Stimulated activated naive B cell treated with anti-CD40 and anti-IgM and Interleukin-4, amounts not matched to agents 10 μg/mL and 1 μg/mL and 100 μg/mL, for 72 hours (primary cell): Measurements from ENCODE around the gene NOMO2.
"Not testable (repeated sequence)": the region's sequence is repeated elsewhere in the genome, so short reads cannot be mapped to it uniquely, and the experiment has no call there.

ENCODE experiments used
- ATAC-seq, 2 donors: fragments of 150-1000 bp; cut with Tn5 transposase; replicated peaks; 2 replicates each; pipeline ENCODE4 v1.10.0; 2021; ENCODE audit warnings: moderate library complexity in 1 of 2
- DNase-seq: peaks from one replicate; pipeline ENCODE4 v3.0.0; 2021
- H3K27ac Mint-ChIP-seq: one replicate; pipeline ENCODE4 v1.8.0; 2022; ENCODE audit warnings: mild to moderate bottlenecking, mixed read lengths
- H3K27me3 Mint-ChIP-seq, 2 donors: one replicate each; pipeline ENCODE4 v1.8.0; 2022; ENCODE audit warnings: mixed read lengths in 2 of 2
- H3K36me3 Mint-ChIP-seq, 2 donors: one replicate each; pipeline ENCODE4 v1.8.0; 2022; ENCODE audit warnings: mixed read lengths in 2 of 2, mild to moderate bottlenecking in 1 of 2
- H3K4me1 Mint-ChIP-seq, 2 donors: one replicate each; pipeline ENCODE4 v1.8.0; 2022; ENCODE audit warnings: mixed read lengths in 2 of 2, mild to moderate bottlenecking in 1 of 2
- H3K4me3 Mint-ChIP-seq, 2 donors: one replicate each; pipeline ENCODE4 v1.8.0; 2022; ENCODE audit warnings: mild to moderate bottlenecking in 2 of 2, mixed read lengths in 2 of 2, moderate library complexity in 1 of 2
- H3K9me3 Mint-ChIP-seq, 2 donors: one replicate each; pipeline ENCODE4 v1.8.0; 2022; ENCODE audit warnings: mixed read lengths in 2 of 2, mild to moderate bottlenecking in 1 of 2

NOMO2 gene

DNA sequence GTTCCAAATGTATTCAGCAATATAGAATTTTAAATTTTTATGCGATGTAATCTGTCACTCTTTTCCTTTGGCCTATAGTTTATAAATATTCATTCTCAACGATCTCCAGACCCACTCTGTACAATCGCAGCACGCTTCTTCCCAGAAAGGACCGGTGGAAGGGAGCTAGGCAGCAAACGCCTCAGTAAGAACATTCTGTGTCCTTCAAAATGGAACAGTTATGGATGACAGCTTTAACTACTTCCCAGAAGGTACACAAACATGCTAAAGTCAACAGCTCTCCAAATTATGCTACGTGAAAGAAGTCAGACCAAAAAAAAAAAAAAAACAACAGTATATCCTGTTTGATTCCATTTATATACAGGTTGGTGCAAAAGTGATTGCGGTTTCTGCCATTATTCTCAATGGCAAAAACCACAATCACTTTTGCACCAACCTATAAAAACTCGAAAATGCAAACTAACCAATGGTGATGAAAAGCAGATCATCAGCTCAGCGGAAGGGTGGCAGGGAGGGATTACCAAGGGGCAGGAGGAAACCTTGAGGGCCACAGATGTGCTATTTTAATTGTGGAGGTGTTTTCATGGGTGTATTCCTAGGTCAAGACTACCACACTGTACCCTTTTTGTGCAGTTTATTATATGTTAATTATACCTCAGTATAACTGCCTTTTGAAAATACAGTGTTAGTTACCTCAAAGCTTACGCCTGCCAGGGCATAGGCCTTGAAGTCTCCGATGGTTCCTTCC is 43.2 kb downstream of the NOMO2 start:
- not testable (repeated sequence) for H3K4me3 Mint-ChIP-seq, H3K27ac Mint-ChIP-seq, H3K4me1 Mint-ChIP-seq, H3K27me3 Mint-ChIP-seq, DNase-seq, H3K9me3 Mint-ChIP-seq, ATAC-seq, H3K36me3 Mint-ChIP-seq

DNA sequence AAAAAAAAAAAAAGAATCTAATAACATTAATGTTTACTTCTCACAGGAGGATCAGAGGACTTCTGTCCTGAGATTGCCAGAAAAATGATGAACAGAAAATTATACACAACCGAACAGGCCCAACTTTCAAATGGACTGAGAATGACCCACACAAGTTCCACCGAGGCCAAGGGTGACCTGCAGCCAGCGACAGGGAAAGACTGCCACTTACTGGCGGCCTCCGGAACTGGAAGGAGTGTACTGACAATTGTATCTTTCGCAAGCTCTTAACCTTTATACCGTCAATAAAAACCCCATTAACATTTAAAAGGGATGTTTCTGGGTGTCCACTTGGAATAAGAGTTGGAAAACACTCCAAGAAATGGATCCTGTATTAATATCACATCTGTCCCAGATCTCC is 63.5 kb downstream of the NOMO2 start:
- not testable (repeated sequence) for DNase-seq, H3K9me3 Mint-ChIP-seq, H3K4me3 Mint-ChIP-seq, H3K27ac Mint-ChIP-seq, H3K36me3 Mint-ChIP-seq, H3K27me3 Mint-ChIP-seq, H3K4me1 Mint-ChIP-seq
- peak; percentile 41 to 58 for ATAC-seq

DNA sequence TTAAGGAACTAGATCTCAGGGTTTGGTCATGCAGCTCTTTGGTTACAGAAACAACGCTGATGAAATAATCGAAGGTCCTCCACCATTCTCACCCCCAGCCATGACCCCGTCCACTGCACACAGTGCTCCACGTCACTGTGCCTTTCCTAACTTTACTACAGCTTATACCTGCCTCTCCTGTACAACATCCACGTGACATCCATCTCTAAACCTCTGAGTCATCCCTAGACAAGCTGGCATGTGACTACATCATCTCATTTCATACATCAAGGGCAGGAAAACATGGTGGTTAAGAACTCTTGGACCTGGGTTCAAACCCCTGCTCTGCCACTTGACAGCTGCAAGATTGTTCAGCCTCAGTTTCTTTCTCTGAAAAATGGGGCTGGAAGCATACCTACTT is 64.9 kb downstream of the NOMO2 start:
- H3K27ac Mint-ChIP-seq, H3K36me3 Mint-ChIP-seq, H3K4me3 Mint-ChIP-seq, H3K27me3 Mint-ChIP-seq, DNase-seq, H3K9me3 Mint-ChIP-seq, H3K4me1 Mint-ChIP-seq: not testable (repeated sequence)
- ATAC-seq = peak in 1 of 2 donors; percentile 28

DNA sequence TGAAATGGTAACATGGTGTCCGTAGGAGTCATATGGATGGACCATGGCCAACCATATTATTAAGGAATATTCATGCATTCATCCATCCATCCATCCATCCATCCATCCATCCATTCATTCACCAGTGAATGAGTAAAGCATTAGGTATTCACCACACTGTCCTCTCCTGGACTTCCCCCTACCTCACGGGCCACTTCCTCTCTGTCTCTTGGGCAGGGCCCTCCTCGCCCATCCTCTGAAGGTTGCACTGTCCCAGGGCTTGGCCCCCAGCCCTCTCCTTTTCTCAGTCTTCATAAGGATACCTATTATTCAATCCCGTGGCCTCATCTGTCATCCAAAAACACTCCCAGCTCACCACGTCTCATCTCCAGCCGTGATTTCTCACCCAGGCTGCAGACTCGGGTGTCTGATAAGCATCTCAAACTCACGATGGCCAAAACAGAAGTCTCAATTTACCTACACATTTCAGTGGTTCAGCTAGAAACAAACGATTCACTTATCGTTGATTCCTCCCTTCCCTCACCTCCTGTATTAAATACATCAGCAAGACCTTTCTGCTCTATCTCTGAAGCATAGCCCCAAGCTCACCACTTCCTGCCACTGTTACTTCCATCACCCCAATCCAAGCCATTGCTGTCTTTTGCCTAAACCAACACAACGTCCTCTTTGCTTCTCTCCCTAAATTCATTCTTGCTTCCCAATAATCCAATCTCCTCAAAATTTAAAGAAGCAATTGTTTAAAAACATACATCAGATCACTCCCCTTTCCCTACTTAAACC is 69.6 kb downstream of the NOMO2 start:
- H3K36me3 Mint-ChIP-seq, H3K27ac Mint-ChIP-seq, H3K4me1 Mint-ChIP-seq, H3K9me3 Mint-ChIP-seq, H3K27me3 Mint-ChIP-seq, H3K4me3 Mint-ChIP-seq, DNase-seq: not testable (repeated sequence)
- peak; percentile 59 to 78 for ATAC-seq

DNA sequence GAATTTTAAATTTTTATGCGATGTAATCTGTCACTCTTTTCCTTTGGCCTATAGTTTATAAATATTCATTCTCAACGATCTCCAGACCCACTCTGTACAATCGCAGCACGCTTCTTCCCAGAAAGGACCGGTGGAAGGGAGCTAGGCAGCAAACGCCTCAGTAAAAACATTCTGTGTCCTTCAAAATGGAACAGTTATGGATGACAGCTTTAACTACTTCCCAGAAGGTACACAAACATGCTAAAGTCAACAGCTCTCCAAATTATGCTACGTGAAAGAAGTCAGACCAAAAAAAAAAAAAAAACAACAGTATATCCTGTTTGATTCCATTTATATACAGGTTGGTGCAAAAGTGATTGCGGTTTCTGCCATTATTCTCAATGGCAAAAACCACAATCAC is 125.9 kb downstream of the NOMO2 start:
- not testable (repeated sequence) for H3K4me3 Mint-ChIP-seq, H3K27me3 Mint-ChIP-seq, DNase-seq, H3K9me3 Mint-ChIP-seq, ATAC-seq, H3K4me1 Mint-ChIP-seq, H3K36me3 Mint-ChIP-seq, H3K27ac Mint-ChIP-seq

DNA sequence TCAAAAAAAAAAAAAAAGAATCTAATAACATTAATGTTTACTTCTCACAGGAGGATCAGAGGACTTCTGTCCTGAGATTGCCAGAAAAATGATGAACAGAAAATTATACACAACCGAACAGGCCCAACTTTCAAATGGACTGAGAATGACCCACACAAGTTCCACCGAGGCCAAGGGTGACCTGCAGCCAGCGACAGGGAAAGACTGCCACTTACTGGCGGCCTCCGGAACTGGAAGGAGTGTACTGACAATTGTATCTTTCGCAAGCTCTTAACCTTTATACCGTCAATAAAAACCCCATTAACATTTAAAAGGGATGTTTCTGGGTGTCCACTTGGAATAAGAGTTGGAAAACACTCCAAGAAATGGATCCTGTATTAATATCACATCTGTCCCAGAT is 146.1 kb downstream of the NOMO2 start:
- not testable (repeated sequence) for H3K4me1 Mint-ChIP-seq, H3K9me3 Mint-ChIP-seq, H3K36me3 Mint-ChIP-seq, H3K27ac Mint-ChIP-seq, DNase-seq, H3K27me3 Mint-ChIP-seq, H3K4me3 Mint-ChIP-seq
- ATAC-seq = peak; percentile 34 to 62

DNA sequence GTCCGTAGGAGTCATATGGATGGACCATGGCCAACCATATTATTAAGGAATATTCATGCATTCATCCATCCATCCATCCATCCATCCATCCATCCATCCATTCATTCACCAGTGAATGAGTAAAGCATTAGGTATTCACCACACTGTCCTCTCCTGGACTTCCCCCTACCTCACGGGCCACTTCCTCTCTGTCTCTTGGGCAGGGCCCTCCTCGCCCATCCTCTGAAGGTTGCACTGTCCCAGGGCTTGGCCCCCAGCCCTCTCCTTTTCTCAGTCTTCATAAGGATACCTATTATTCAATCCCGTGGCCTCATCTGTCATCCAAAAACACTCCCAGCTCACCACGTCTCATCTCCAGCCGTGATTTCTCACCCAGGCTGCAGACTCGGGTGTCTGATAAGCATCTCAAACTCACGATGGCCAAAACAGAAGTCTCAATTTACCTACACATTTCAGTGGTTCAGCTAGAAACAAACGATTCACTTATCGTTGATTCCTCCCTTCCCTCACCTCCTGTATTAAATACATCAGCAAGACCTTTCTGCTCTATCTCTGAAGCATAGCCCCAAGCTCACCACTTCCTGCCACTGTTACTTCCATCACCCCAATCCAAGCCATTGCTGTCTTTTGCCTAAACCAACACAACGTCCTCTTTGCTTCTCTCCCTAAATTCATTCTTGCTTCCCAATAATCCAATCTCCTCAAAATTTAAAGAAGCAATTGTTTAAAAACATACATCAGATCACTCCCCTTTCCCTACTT is 152.2 kb downstream of the NOMO2 start:
- H3K4me1 Mint-ChIP-seq, DNase-seq, H3K9me3 Mint-ChIP-seq, H3K27ac Mint-ChIP-seq, H3K36me3 Mint-ChIP-seq, H3K4me3 Mint-ChIP-seq, H3K27me3 Mint-ChIP-seq: not testable (repeated sequence)
- ATAC-seq = peak; percentile 51 to 73

GRCh38 chr16:18401851-18402657 is 159.8 kb downstream of the NOMO2 start:
- not testable (repeated sequence) for H3K36me3 Mint-ChIP-seq, H3K4me1 Mint-ChIP-seq, DNase-seq, H3K27me3 Mint-ChIP-seq, H3K27ac Mint-ChIP-seq, H3K9me3 Mint-ChIP-seq, H3K4me3 Mint-ChIP-seq
- ATAC-seq = peak; percentile 86 to 88

GRCh38 chr16:18401159-18401558 is 160.7 kb downstream of the NOMO2 start:
- H3K36me3 Mint-ChIP-seq, ATAC-seq, H3K27me3 Mint-ChIP-seq, H3K9me3 Mint-ChIP-seq, H3K4me1 Mint-ChIP-seq: not testable (repeated sequence)
- peak; percentile 19 for DNase-seq
- H3K27ac Mint-ChIP-seq = peak overlapping the region; percentile 76
- H3K4me3 Mint-ChIP-seq = peak overlapping the region; percentile 80 to 86

GRCh38 chr16:18394363-18394762 is 167.5 kb downstream of the NOMO2 start:
- not testable (repeated sequence) for H3K27ac Mint-ChIP-seq, H3K36me3 Mint-ChIP-seq, DNase-seq, H3K9me3 Mint-ChIP-seq, H3K4me1 Mint-ChIP-seq, ATAC-seq, H3K4me3 Mint-ChIP-seq, H3K27me3 Mint-ChIP-seq

DNA sequence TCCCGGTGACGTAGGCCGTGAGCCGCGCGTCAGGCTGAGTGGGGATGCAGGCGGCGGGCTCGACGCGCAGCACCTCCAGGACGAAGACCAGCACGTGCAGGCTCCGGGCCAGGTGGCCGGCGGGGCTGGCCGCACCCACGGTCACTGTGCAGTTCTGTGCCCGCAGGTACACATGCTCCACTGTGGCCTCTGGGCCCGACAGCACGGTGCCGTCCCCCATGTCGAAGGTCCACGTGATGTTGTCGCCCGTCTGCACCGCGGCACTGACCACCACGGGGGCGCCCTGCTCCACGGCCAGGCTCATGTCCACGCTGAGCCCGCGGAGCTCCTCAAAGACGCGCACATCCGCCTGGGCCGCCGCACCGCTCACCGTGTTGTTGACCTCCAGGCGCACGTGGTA is 174.1 kb downstream of the NOMO2 start:
- H3K9me3 Mint-ChIP-seq, DNase-seq, H3K4me1 Mint-ChIP-seq, ATAC-seq, H3K4me3 Mint-ChIP-seq, H3K27me3 Mint-ChIP-seq, H3K36me3 Mint-ChIP-seq, H3K27ac Mint-ChIP-seq: not testable (repeated sequence)

GRCh38 chr16:18386517-18386916 is 175.4 kb downstream of the NOMO2 start:
- H3K4me1 Mint-ChIP-seq, ATAC-seq, H3K36me3 Mint-ChIP-seq, H3K4me3 Mint-ChIP-seq, DNase-seq, H3K9me3 Mint-ChIP-seq, H3K27me3 Mint-ChIP-seq, H3K27ac Mint-ChIP-seq: not testable (repeated sequence)

DNA sequence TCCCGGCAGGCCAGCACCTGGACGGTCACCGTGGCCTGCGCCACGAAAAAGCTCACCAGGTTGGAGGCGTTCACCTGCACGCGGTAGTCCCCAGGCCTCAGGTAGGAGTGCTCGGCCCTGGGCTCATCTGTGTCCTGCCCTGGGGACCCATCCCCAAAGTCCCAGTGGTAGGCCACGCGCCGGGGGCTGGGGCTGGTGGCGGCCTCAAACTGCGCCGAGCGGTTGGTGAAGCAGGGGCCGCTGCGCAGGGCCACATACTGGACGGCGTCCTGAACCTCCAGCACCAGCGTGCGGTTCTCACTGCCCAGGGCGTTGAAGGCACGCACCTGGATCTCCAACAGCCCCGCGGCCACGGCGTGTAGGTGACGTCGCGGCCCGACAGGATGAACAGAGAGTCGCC is 176.6 kb downstream of the NOMO2 start:
- not testable (repeated sequence) for H3K4me3 Mint-ChIP-seq, DNase-seq, H3K36me3 Mint-ChIP-seq, H3K9me3 Mint-ChIP-seq, ATAC-seq, H3K4me1 Mint-ChIP-seq, H3K27me3 Mint-ChIP-seq, H3K27ac Mint-ChIP-seq

DNA sequence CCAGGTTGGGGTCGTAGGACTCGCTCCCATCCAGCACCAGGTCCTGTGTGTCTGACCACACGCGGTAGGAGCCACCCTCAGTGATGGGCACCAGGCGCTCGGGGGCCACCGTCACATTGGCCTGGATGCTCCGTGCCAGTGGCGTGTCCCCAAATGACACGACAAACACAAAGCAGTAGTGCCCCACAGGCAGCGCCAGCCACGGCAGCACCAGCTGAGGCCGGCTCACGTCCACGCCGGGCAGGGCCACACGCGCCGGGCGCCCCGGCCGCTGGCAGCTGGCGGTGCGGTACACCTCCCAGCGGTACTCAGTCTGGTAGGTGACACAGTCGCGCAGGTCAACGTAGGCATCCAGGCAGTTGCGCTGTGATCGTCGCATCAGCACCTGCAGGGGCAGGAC is 177.0 kb downstream of the NOMO2 start:
- not testable (repeated sequence) for H3K4me3 Mint-ChIP-seq, H3K9me3 Mint-ChIP-seq, H3K36me3 Mint-ChIP-seq, ATAC-seq, H3K4me1 Mint-ChIP-seq, H3K27me3 Mint-ChIP-seq, H3K27ac Mint-ChIP-seq, DNase-seq
